Measurements from ENCODE around the gene DACT3.

The DACT3 gene

GRCh38 chr19:46603752-46604231 is 57.2 kb downstream of the DACT3 start:
- Histone ChIP-seq H3K79me2 (ENCODE audit: insufficient read depth, low read length) (peaks cover 73% of the 10 kb centered on the region), H3K4me3 (ENCODE audit: low read length, poor library complexity, severe bottlenecking) (peak overlapping the region; percentile 100), H3K4me1 (ENCODE audit: insufficient read depth, low read length, poor library complexity, severe bottlenecking) (peaks cover 35% of the 10 kb centered on the region), H3K27me3 (ENCODE audit: insufficient read depth, low read length, poor library complexity, severe bottlenecking) (peaks cover 6% of the 10 kb centered on the region), H3K9ac (ENCODE audit: low read depth, low read length, poor library complexity, severe bottlenecking) (peak overlapping the region; percentile 100), H2AFZ (ENCODE audit: low read length) (no peak overlapping the region), H3F3A (ENCODE audit: low read depth) (no peaks in the 10 kb centered on the region), H3K9me2 (replicated peaks; ENCODE audit: low read depth, low read length) (no peaks in the 10 kb centered on the region), H3K36me3 (ENCODE audit: insufficient read depth, low read length) (peaks cover 37% of the 10 kb centered on the region; the same call in 1 of the 2 replicates), H3K9me3 (ENCODE audit: insufficient read depth, low read depth, low read length) (no peaks in the 10 kb centered on the region), H4K20me1 (ENCODE audit: insufficient read depth, low read length, poor library complexity, severe bottlenecking) (peaks cover 70% of the 10 kb centered on the region), H3K4me2 (ENCODE audit: low read depth, low read length, poor library complexity, severe bottlenecking) (peak overlapping the region; percentile 91)
- TF ChIP-seq CTCF (conservative IDR thresholded peaks at IDR 0.05; ENCODE audit: low read length) (no peak), EZH2phosphoT487 (IDR thresholded peaks at IDR 0.05; ENCODE audit: borderline replicate concordance) (no peak)

GRCh38 chr19:46603195-46603637 is 57.8 kb downstream of the DACT3 start:
- H3K79me2 ChIP-seq (ENCODE audit: insufficient read depth, low read length): peaks cover 71% of the 10 kb centered on the region
- peaks cover 31% of the 10 kb centered on the region; the same call in 1 of the 2 replicates for H3K36me3 ChIP-seq (ENCODE audit: insufficient read depth, low read length)
- peak overlapping the region; percentile 100 for H3K4me3 ChIP-seq (ENCODE audit: low read length, poor library complexity, severe bottlenecking)
- no peak overlapping the region for H2AFZ ChIP-seq (ENCODE audit: low read length)
- peaks cover 35% of the 10 kb centered on the region for H3K4me1 ChIP-seq (ENCODE audit: insufficient read depth, low read length, poor library complexity, severe bottlenecking)
- H3K27me3 ChIP-seq (ENCODE audit: insufficient read depth, low read length, poor library complexity, severe bottlenecking): peaks cover 6% of the 10 kb centered on the region
- H3K9ac ChIP-seq (ENCODE audit: low read depth, low read length, poor library complexity, severe bottlenecking): peak overlapping the region; percentile 100
- no peaks in the 10 kb centered on the region for H3F3A ChIP-seq (ENCODE audit: low read depth)
- no peak for TF ChIP-seq EZH2phosphoT487 (IDR thresholded peaks at IDR 0.05; ENCODE audit: borderline replicate concordance)
- TF ChIP-seq CTCF (conservative IDR thresholded peaks at IDR 0.05; ENCODE audit: low read length): no peak
- H3K9me2 ChIP-seq (replicated peaks; ENCODE audit: low read depth, low read length): no peaks in the 10 kb centered on the region
- H3K4me2 ChIP-seq (ENCODE audit: low read depth, low read length, poor library complexity, severe bottlenecking): peak overlapping the region; percentile 91
- no peaks in the 10 kb centered on the region for H3K9me3 ChIP-seq (ENCODE audit: insufficient read depth, low read depth, low read length)
- peaks cover 64% of the 10 kb centered on the region for H4K20me1 ChIP-seq (ENCODE audit: insufficient read depth, low read length, poor library complexity, severe bottlenecking)

- Histone ChIP-seq H3K79me2 (ENCODE audit: insufficient read depth, low read length) (peaks cover 64% of the 10 kb centered on the region), H4K20me1 (ENCODE audit: insufficient read depth, low read length, poor library complexity, severe bottlenecking) (peaks cover 59% of the 10 kb centered on the region), H3K4me1 (ENCODE audit: insufficient read depth, low read length, poor library complexity, severe bottlenecking) (peaks cover 35% of the 10 kb centered on the region), H2AFZ (ENCODE audit: low read length) (no peak overlapping the region), H3F3A (ENCODE audit: low read depth) (no peaks in the 10 kb centered on the region), H3K9me2 (replicated peaks; ENCODE audit: low read depth, low read length) (no peaks in the 10 kb centered on the region), H3K9me3 (ENCODE audit: insufficient read depth, low read depth, low read length) (no peaks in the 10 kb centered on the region), H3K4me3 (ENCODE audit: low read length, poor library complexity, severe bottlenecking) (peak overlapping the region; percentile 100), H3K4me2 (ENCODE audit: low read depth, low read length, poor library complexity, severe bottlenecking) (peak overlapping the region; percentile 91), H3K9ac (ENCODE audit: low read depth, low read length, poor library complexity, severe bottlenecking) (peak overlapping the region; percentile 100), H3K27me3 (ENCODE audit: insufficient read depth, low read length, poor library complexity, severe bottlenecking) (peaks cover 6% of the 10 kb centered on the region), H3K36me3 (ENCODE audit: insufficient read depth, low read length) (peaks cover 25% of the 10 kb centered on the region; the same call in 1 of the 2 replicates)
- TF ChIP-seq CTCF (conservative IDR thresholded peaks at IDR 0.05; ENCODE audit: low read length) (no peak), EZH2phosphoT487 (IDR thresholded peaks at IDR 0.05; ENCODE audit: borderline replicate concordance) (no peak)
These were observed 58.4 kb downstream of the DACT3 start for GRCh38 chr19:46602392-46603194.

Data from Loucy (cell line).